Measurements from ENCODE around the gene VEGFC.

GRCh38 chr4:176709417-176709816 lies 83.3 kb downstream of the VEGFC start:
- TF ChIP-seq, protein P1, sequence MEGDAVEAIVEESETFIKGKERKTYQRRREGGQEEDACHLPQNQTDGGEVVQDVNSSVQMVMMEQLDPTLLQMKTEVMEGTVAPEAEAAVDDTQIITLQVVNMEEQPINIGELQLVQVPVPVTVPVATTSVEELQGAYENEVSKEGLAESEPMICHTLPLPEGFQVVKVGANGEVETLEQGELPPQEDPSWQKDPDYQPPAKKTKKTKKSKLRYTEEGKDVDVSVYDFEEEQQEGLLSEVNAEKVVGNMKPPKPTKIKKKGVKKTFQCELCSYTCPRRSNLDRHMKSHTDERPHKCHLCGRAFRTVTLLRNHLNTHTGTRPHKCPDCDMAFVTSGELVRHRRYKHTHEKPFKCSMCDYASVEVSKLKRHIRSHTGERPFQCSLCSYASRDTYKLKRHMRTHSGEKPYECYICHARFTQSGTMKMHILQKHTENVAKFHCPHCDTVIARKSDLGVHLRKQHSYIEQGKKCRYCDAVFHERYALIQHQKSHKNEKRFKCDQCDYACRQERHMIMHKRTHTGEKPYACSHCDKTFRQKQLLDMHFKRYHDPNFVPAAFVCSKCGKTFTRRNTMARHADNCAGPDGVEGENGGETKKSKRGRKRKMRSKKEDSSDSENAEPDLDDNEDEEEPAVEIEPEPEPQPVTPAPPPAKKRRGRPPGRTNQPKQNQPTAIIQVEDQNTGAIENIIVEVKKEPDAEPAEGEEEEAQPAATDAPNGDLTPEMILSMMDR (IDR thresholded peaks at IDR 0.05; ENCODE audit: low read depth, low read length): no peak
- TF ChIP-seq POLR2A (IDR thresholded peaks at IDR 0.05; ENCODE audit: extremely low read depth, insufficient read length) (no peak), MYC (IDR thresholded peaks at IDR 0.05; ENCODE audit: low read depth, low read length) (no peak)

Data from NB4 (cell line).